H1 (cell line): ENCODE measurements around the gene APOL5. TPM values are rescaled to one million over a fixed set of nuclear protein-coding genes. Genes with fewer than 3 reads are reported as not detected.

Experiments used
- CTCF ChIA-PET: fragments of 300-600 bp; sonication (Branson Sonifier 250); formaldehyde crosslinking; loops from one replicate; lab custom pipeline; 2021; ENCODE audit not compliant: partially characterized antibody; lab: Charles Lee
- POLR2A ChIA-PET: fragments of 300-600 bp; sonication (Branson Sonifier 250); formaldehyde crosslinking; loops from one replicate; lab custom pipeline; 2021; ENCODE audit warnings: inconsistent platforms; ENCODE audit not compliant: partially characterized antibody; lab: Charles Lee
- DNase-seq, 2 experiments: peaks; one replicate each; pipeline versions ENCODE4 v3.0.0 to v3.0.0-alpha.2; 2010 to 2022; ENCODE audit warnings: low spot score in 2 of 2, low read depth in 1 of 2, mixed read lengths in 1 of 2
- FAIRE-seq: peaks from 2 replicates; lab custom pipeline; 2011; peaks lifted over from hg19 to GRCh38; lab: Jason Lieb, UNC
- H2AFZ ChIP-seq: 2 replicates; pipeline ENCODE4 v1.8.1; 2012; ENCODE audit warnings: low read length, inconsistent platforms
- H2AK5ac ChIP-seq: 2 replicates; pipeline ENCODE4 v1.6.1; 2013; ENCODE audit warnings: low read depth, low read length
- H2BK120ac ChIP-seq: replicated peaks from 2 replicates; pipeline ENCODE3; 2013; ENCODE audit warnings: low read depth, low read length, inconsistent platforms
- H2BK12ac ChIP-seq: 2 replicates; pipeline ENCODE4 v1.6.1; 2013; ENCODE audit warnings: low read depth, low read length
- H2BK15ac ChIP-seq: 2 replicates; pipeline ENCODE4 v1.6.1; 2013; ENCODE audit warnings: low read length
- H2BK20ac ChIP-seq: 2 replicates; pipeline ENCODE4 v1.6.1; 2013; ENCODE audit warnings: low read length
- H2BK5ac ChIP-seq: 2 replicates; pipeline ENCODE4 v1.6.1; 2013; ENCODE audit warnings: low read depth, low read length
- H3K14ac ChIP-seq: 2 replicates; pipeline ENCODE4 v1.6.1; 2013; ENCODE audit warnings: inconsistent platforms; ENCODE audit not compliant: insufficient read length
- H3K18ac ChIP-seq: 2 replicates; pipeline ENCODE4 v1.6.1; 2013; ENCODE audit warnings: low read length; ENCODE audit errors: extremely low read depth
- H3K23ac ChIP-seq: 2 replicates; pipeline ENCODE4 v1.6.1; 2013; ENCODE audit warnings: inconsistent platforms; ENCODE audit not compliant: insufficient read length
- H3K23me2 ChIP-seq: 2 replicates; pipeline ENCODE4 v1.6.1; 2013; ENCODE audit warnings: low read depth, low read length
- H3K27ac ChIP-seq: 2 replicates; pipeline ENCODE4 v1.6.1; 2011; ENCODE audit warnings: low read depth, low read length, inconsistent platforms
- H3K27me3 ChIP-seq, 4 experiments: replicated peaks in 1 of 4; 1 replicate in 1 of 4; 2 replicates in 3 of 4; pipeline versions ENCODE4 v1.6.1 to v1.8.1; 2011 to 2013; ENCODE audit warnings: low read length in 3 of 4, mild to moderate bottlenecking in 3 of 4, inconsistent platforms in 2 of 4, mixed read lengths in 2 of 4, moderate library complexity in 1 of 4; ENCODE audit not compliant: control insufficient read depth in 3 of 4, insufficient read depth in 3 of 4; ENCODE audit errors: extremely low read depth in 1 of 4
- H3K36me3 ChIP-seq, 4 experiments: 2 replicates each; pipeline versions ENCODE4 v1.6.1 to v1.8.1; 2011 to 2013; ENCODE audit warnings: mild to moderate bottlenecking in 4 of 4, low read length in 3 of 4, moderate library complexity in 2 of 4, control low read depth in 1 of 4, inconsistent platforms in 1 of 4; ENCODE audit not compliant: insufficient read depth in 4 of 4, control insufficient read depth in 2 of 4
- H3K4ac ChIP-seq: replicated peaks from 2 replicates; pipeline ENCODE3; 2013; ENCODE audit warnings: low read length, low read depth, mixed read lengths, inconsistent platforms; ENCODE audit not compliant: insufficient read length
- H3K4me1 ChIP-seq, 4 experiments: replicated peaks in 1 of 4; 1 replicate in 1 of 4; 2 replicates in 3 of 4; pipeline versions ENCODE4 v1.6.1 to v1.8.1; 2011 to 2013; ENCODE audit warnings: low read length in 3 of 4, inconsistent platforms in 2 of 4, mixed read lengths in 1 of 4; ENCODE audit not compliant: insufficient read depth in 4 of 4, control insufficient read depth in 3 of 4
- H3K4me2 ChIP-seq, 2 experiments: 2 replicates each; pipeline versions ENCODE4 v1.6.1 to v1.8.1; 2011 to 2013; ENCODE audit warnings: low read depth in 2 of 2, low read length in 2 of 2, control low read depth in 1 of 2, inconsistent platforms in 1 of 2, mild to moderate bottlenecking in 1 of 2; ENCODE audit not compliant: insufficient read depth in 1 of 2
- H3K4me3 ChIP-seq, 4 experiments: fragments of 200-600, 300-600 bp in 1 of 4; sonication (generic), shearing (Covaris generic), sonication (Bioruptor Twin) in 1 of 4; 2 replicates each; pipeline versions ENCODE4 v1.5.1 to v1.8.1; 2011 to 2016; ENCODE audit warnings: low read length in 4 of 4, low read depth in 3 of 4, control low read depth in 2 of 4, inconsistent platforms in 2 of 4, mild to moderate bottlenecking in 2 of 4, mixed read lengths in 1 of 4, moderate library complexity in 1 of 4; ENCODE audit not compliant: insufficient read depth in 2 of 4; ENCODE audit errors: extremely low read depth in 1 of 4
- H3K56ac ChIP-seq: replicated peaks from 2 replicates; pipeline ENCODE3; 2013; ENCODE audit warnings: low read depth, mild to moderate bottlenecking, mixed read lengths, low read length, inconsistent platforms; ENCODE audit not compliant: insufficient read length
- H3K79me1 ChIP-seq: 2 replicates; pipeline ENCODE4 v1.6.1; 2013; ENCODE audit warnings: low read depth, low read length, control low read depth
- H3K79me2 ChIP-seq, 2 experiments: 2 replicates each; pipeline versions ENCODE4 v1.6.1 to v1.8.1; 2012 to 2013; ENCODE audit warnings: low read length in 2 of 2, mild to moderate bottlenecking in 2 of 2, inconsistent platforms in 1 of 2; ENCODE audit not compliant: insufficient read depth in 2 of 2, control insufficient read depth in 1 of 2
- H3K9ac ChIP-seq, 4 experiments: replicated peaks in 1 of 4; 1 replicate in 1 of 4; 2 replicates in 3 of 4; pipeline versions ENCODE4 v1.6.1 to v1.8.1; 2011 to 2013; ENCODE audit warnings: low read depth in 3 of 4, low read length in 3 of 4, control low read depth in 2 of 4, mild to moderate bottlenecking in 2 of 4, moderate library complexity in 2 of 4, inconsistent platforms in 1 of 4; ENCODE audit errors: extremely low read depth in 1 of 4
- H3K9me3 ChIP-seq, 2 experiments: 2 replicates each; pipeline versions ENCODE4 v1.6.1 to v1.8.1; 2012 to 2013; ENCODE audit warnings: mild to moderate bottlenecking in 2 of 2, moderate library complexity in 2 of 2, control low read depth in 1 of 2, inconsistent platforms in 1 of 2, low read depth in 1 of 2, low read length in 1 of 2, mixed read lengths in 1 of 2; ENCODE audit not compliant: insufficient read depth in 2 of 2
- H4K20me1 ChIP-seq, 2 experiments: replicated peaks in 1 of 2; 2 replicates each; pipeline versions ENCODE3 to v1.8.1; 2011 to 2013; ENCODE audit warnings: inconsistent platforms in 2 of 2, low read length in 2 of 2, mild to moderate bottlenecking in 1 of 2; ENCODE audit not compliant: insufficient read depth in 2 of 2, control insufficient read depth in 1 of 2
- H4K5ac ChIP-seq: 2 replicates; pipeline ENCODE4 v1.6.1; 2013; ENCODE audit warnings: low read length, low read depth, mixed read lengths, inconsistent platforms; ENCODE audit not compliant: insufficient read length
- H4K8ac ChIP-seq: 2 replicates; pipeline ENCODE4 v1.8.0; 2013; ENCODE audit warnings: mild to moderate bottlenecking, moderate library complexity, low read length, inconsistent platforms; ENCODE audit not compliant: insufficient read depth; ENCODE audit errors: extremely low read depth
- H4K91ac ChIP-seq: replicated peaks from 2 replicates; pipeline ENCODE3; 2013; ENCODE audit warnings: low read length, mixed read lengths, inconsistent platforms; ENCODE audit not compliant: insufficient read length
- CREB1 ChIP-seq: IDR thresholded peaks from 2 replicates; pipeline ENCODE4 v1.6.1; 2012; ENCODE audit warnings: inconsistent platforms
- GTF2F1 ChIP-seq: IDR thresholded peaks from 2 replicates; pipeline ENCODE4 v1.6.1; 2012; ENCODE audit warnings: low read depth, low read length, improper control_type of control experiment, borderline replicate concordance
- KDM1A ChIP-seq: fragments of 200-600, 300-600 bp; sonication (generic); IDR thresholded peaks from 2 replicates; pipeline ENCODE4 v1.7.1; 2016; ENCODE audit warnings: mild to moderate bottlenecking, low read length, borderline replicate concordance
- MAFK ChIP-seq: IDR thresholded peaks from 2 replicates; pipeline ENCODE4 v1.6.1; 2012; ENCODE audit warnings: low read depth, mild to moderate bottlenecking, improper control_type of control experiment, low read length
- PHF8 ChIP-seq: fragments of 200-600 bp; sonication (generic); conservative IDR thresholded peaks from 2 replicates; pipeline ENCODE4 v1.7.1; 2012; ENCODE audit warnings: low read depth, mild to moderate bottlenecking, inconsistent platforms, low read length, moderate library complexity
- SAP30 ChIP-seq: fragments of 300-600 bp; sonication (generic); IDR thresholded peaks from 2 replicates; pipeline ENCODE4 v1.7.1; 2012; ENCODE audit warnings: low read length, moderate library complexity, mild to moderate bottlenecking, inconsistent platforms; ENCODE audit not compliant: insufficient read depth, insufficient replicate concordance
- WGBS, 2 experiments: shearing (Covaris generic) in 1 of 2; methylation state at CpG; one replicate each; pipeline versions ENCODE4 v1.1.6 to v1.1.7; 2013 to 2015; ENCODE audit warnings: low lambda C conversion rate in 2 of 2, mixed read lengths in 2 of 2, inconsistent platforms in 1 of 2, low coverage in 1 of 2, missing lambda C conversion rate in 1 of 2; ENCODE audit not compliant: insufficient replicate concordance in 2 of 2, insufficient coverage in 1 of 2, insufficient read length in 1 of 2; ENCODE audit errors: extremely low coverage in 1 of 2, missing lambda C conversion rate in 1 of 2; 5-methylcytosine and 5-hydroxymethylcytosine counted together
- polyA plus RNA-seq, 7 experiments: library from polyadenylated mRNA; depleted of rRNA in 3 of 7; stranded (reverse) in 5 of 7; unstranded in 2 of 7; fragments of >200 nt in 5 of 7; fragments of 200-250 nt in 2 of 7; gene quantifications; 1 replicate in 5 of 7; 2 replicates in 1 of 7; 4 replicates in 1 of 7; pipeline versions ENCODE4 v1.2.1 to v1.2.3, GENCODE V29; 2011 to 2013; ENCODE audit warnings: missing spikeins in 2 of 7, mixed read lengths in 2 of 7
- total RNA-seq: library from RNA; stranded (reverse); fragmentation: NEBNext Ultra II Directional; extraction: Animal tissue kit (Norgen Biotek cat#: 25700); gene quantifications from 2 replicates; pipeline ENCODE4 v1.2.1, GENCODE V29; 2021

Gene APOL5
- total and polyA plus RNA-seq, 2 of the 8 experiments (the other 6 are each of a cell fraction or from before 2014, with no cell fraction given): not detected

- Histone ChIP-seq H2BK12ac (no peak overlapping the region), H2BK15ac (no peak overlapping the region), H3K4me2 (peak overlapping the region in 1 of 2 experiments; percentile 4; a peak in 1 of 4 replicates), H4K8ac (no peak overlapping the region), H3K9ac (no peak overlapping the region), H3K4me1 (peaks cover 0 to 5% (median 2%) of the 10 kb centered on the region in 4 experiments; a peak in 2 of 7 replicates), H2BK5ac (no peak overlapping the region), H3K36me3 (peaks cover 0 to 2% (median 0%) of the 10 kb centered on the region in 4 experiments; a peak in 2 of 8 replicates), H2AFZ (no peak overlapping the region), H4K20me1 (no peaks in the 10 kb centered on the region), H2AK5ac (no peak overlapping the region), H2BK120ac (no peak overlapping the region), H3K27me3 (no peaks in the 10 kb centered on the region), H3K27ac (no peak overlapping the region), H4K5ac (no peak overlapping the region), H2BK20ac (no peak overlapping the region), H3K56ac (no peak overlapping the region), H3K9me3 (no peaks in the 10 kb centered on the region), H3K79me2 (no peaks in the 10 kb centered on the region), H3K4me3 (no peak overlapping the region), H3K23me2 (no peaks in the 10 kb centered on the region), H3K79me1 (no peaks in the 10 kb centered on the region), H4K91ac (no peak overlapping the region), H3K4ac (no peak overlapping the region), H3K14ac (no peak overlapping the region), H3K23ac (no peak overlapping the region), H3K18ac (no peak overlapping the region)
- FAIRE-seq: peak; percentile 60
- 69% methylated on average over 10 of the region's 10 CpGs; no CpG with 5 or more reads in 1 of the 2 experiments for WGBS, 2 experiments
- ChIA-PET CTCF (interaction anchor here (0.5 to 1.1 kb wide), 5 partner anchors 9 to 86 kb away, joined by 3 to 5 read pairs (median 4); no protein-coding TSS in a partner anchor), POLR2A (interaction anchor here (0.6 kb wide), 1 partner anchor 1538 kb away, joined by 4 read pairs; no protein-coding TSS in a partner anchor)
- no peak for DNase-seq
- TF ChIP-seq MAFK: peak; percentile 59; the same call in 1 of the 2 replicates
- no peak for TF ChIP-seq SAP30
- TF ChIP-seq PHF8: no peak
- no peak for TF ChIP-seq GTF2F1
- no peak for TF ChIP-seq CREB1
- TF ChIP-seq KDM1A: no peak
Measured at GRCh38 chr22:35766654-35767580, 49.2 kb downstream of the APOL5 start.
